GM13976 (cell line): Measurements from ENCODE around the gene CNST.
A peak's percentile ranks its signal among the peaks of the same experiment; 100 is the strongest.

Experiments
- DNase-seq: peaks from one replicate; pipeline ENCODE4 v3.0.0; 2012; ENCODE audit warnings: low spot score
- in situ Hi-C: fragments of 300-500 bp; cut with MboI; formaldehyde crosslinking; loops from one replicate; pipeline ENCODE4 v1.12.0; 2022; ENCODE audit warnings: low sequenced_read_pairs, mixed read lengths, inconsistent platforms; ENCODE audit not compliant: unreplicated experiment
- TF ChIP-seq, protein P1 (sequence below): IDR thresholded peaks from 2 replicates; pipeline ENCODE4 v1.5.1; 2012; ENCODE audit warnings: borderline replicate concordance, mild to moderate bottlenecking; ENCODE audit not compliant: insufficient read depth; ENCODE audit errors: extremely low read depth, missing control alignments, control extremely low read depth

Gene CNST

DNA sequence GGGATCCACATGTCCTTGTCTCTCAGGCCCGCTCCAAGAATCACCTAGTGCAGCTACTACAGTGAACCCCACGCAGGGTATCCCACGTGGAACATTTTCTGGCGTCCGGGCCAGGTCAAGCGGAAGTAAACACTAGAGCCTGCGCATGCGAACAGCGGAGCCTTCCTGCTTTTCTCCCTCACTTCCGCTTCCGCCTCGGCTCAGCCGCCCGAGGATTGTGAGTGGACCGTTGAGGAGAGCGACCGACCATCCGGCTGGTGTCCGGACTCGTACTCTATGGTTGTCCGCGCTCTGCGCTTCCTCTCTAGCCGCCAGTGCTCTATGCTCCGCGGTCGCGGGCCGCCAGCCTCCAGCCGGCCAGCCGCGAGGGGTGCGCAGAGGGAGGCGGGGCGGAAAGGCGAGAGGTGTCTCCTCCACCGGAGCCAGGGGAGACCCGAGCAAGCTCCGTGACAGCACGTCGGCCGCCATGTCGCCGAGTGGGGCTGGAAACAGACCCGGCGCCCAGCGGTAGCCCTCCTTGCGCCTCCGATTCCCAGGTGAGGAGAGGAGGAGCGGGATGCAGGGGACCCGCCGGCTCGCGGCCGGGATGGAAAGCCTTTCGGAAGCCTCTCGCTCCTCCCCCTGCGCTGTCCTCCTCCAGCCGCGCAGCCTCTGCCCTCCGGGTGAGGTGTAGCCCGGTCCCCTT, at the start of gene CNST, which contains the start of gene TFB2M:
Gene CNST, plus strand, starts transcription at position 329 of the 685 bp plus-strand sequence. CDS start 25,107 bp downstream, outside the sequence.
Gene TFB2M, minus strand, starts transcription at position 134 of the 685 bp plus-strand sequence. Its CDS starts 123 bp downstream, at position 11.
- in situ Hi-C loops, result no loop called here
- TF ChIP-seq, protein P1, sequence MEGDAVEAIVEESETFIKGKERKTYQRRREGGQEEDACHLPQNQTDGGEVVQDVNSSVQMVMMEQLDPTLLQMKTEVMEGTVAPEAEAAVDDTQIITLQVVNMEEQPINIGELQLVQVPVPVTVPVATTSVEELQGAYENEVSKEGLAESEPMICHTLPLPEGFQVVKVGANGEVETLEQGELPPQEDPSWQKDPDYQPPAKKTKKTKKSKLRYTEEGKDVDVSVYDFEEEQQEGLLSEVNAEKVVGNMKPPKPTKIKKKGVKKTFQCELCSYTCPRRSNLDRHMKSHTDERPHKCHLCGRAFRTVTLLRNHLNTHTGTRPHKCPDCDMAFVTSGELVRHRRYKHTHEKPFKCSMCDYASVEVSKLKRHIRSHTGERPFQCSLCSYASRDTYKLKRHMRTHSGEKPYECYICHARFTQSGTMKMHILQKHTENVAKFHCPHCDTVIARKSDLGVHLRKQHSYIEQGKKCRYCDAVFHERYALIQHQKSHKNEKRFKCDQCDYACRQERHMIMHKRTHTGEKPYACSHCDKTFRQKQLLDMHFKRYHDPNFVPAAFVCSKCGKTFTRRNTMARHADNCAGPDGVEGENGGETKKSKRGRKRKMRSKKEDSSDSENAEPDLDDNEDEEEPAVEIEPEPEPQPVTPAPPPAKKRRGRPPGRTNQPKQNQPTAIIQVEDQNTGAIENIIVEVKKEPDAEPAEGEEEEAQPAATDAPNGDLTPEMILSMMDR, result no peak
- DNase-seq, result peak; percentile 95

- TF ChIP-seq, protein P1, result no peak
- no peak for DNase-seq
- in situ Hi-C loops, result no loop called here
Measured at GRCh38 chr1:246517391-246517790, 48.9 kb upstream of the CNST start.

DNA sequence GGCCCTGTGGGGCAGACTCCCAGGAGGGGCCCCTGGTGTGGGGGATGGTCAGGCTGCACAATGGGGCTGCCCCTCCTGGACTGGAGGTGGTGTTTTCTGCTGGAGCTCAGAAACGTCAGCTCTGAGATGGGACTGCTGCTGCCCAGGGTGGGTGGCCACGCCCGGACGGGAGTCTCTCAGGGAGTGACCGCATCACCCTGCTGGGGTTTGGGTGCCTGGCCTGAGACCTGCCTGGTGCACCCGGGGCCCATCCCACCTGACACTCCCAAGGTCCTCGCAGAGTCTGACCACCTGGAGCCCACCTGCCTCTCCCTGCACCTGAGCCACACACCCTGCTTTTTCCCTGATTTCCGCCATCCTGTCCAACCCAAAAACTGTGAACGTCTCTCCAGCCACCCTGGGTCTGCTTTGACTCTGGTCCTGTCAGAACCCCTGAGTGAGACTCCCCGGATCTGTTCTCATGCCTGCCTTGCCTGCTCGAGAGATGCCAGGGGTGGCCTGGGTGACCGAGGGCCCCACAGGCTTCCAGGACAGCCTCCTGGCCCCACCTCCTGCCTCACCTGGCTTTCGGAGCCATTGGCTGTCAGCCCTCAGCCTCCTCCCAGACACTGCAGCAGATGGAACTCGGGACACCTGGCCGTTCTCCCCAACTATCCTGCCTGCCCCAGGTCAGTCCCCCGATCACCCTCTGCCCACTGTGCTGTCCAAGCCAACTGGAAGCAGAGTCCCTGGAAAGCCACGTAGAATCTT, 47.6 kb upstream of the CNST start:
- DNase-seq, result no peak
- in situ Hi-C loops, result no loop called here
- TF ChIP-seq, protein P1, result no peak

- DNase-seq, result no peak
- in situ Hi-C loops, result no loop called here
- TF ChIP-seq, protein P1, result no peak
Measured at GRCh38 chr1:246519514-246519913, 46.7 kb upstream of the CNST start.

DNA sequence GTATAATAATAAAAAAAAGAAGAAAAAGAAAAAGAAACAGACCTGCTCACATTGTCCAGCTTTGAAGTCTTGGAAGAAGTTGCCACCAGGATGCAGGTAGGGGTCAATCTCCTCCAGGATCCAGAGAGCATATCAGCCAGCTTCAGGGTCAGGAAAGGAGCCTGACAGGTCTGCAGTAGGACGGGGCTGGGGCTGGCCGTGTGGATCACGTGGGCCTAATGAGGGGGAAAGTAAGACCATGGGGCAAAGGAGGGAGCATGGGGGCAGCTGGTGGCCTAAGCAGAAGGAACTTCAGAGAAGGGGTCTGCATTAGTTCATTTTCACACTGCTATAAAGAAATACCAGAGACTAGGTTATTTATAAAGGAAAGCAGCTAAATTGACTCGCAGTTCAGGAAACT, 39.9 kb upstream of the CNST start:
- in situ Hi-C loops, result no loop called here
- DNase-seq, result no peak
- TF ChIP-seq, protein P1, result no peak

GRCh38 chr1:246526915-246527314, 39.3 kb upstream of the CNST start:
- TF ChIP-seq, protein P1, result no peak
- in situ Hi-C loops, result no loop called here
- no peak for DNase-seq
